ENCODE measurements around the gene LGR5. TPM values are rescaled to one million over a fixed set of nuclear protein-coding genes. Genes with fewer than 3 reads are reported as not detected.

The LGR5 gene
- total and polyA plus RNA-seq, 10 of the 15 experiments (the other 5 are each of a cell fraction or from before 2014, with no cell fraction given) = 2.1 TPM; not detected in 9

GRCh38 chr12:71392521-71393145, 47.0 kb upstream of the LGR5 start:
- Histone ChIP-seq H3K36me3 (ENCODE audit: control insufficient read depth in 2 of 2, insufficient read depth in 2 of 2, low read length in 1 of 2) (no peaks in the 10 kb centered on the region), H3K4me3 (no peak overlapping the region), H3K79me2 (ENCODE audit: control insufficient read depth, insufficient read depth, low read length) (no peaks in the 10 kb centered on the region), H3K4me2 (ENCODE audit: control insufficient read depth, insufficient read depth) (no peak overlapping the region), H2AFZ (ENCODE audit: control insufficient read depth, low read depth, low read length) (no peak overlapping the region), H3K27ac (ENCODE audit: control insufficient read depth, insufficient read depth) (no peak overlapping the region), H3K4me1 (ENCODE audit: control insufficient read depth, insufficient read depth, low read length) (no peaks in the 10 kb centered on the region), H3K27me3 (replicated peaks in 1 of 2; ENCODE audit: control insufficient read depth in 2 of 2, insufficient read depth in 2 of 2, low read length in 1 of 2) (no peaks in the 10 kb centered on the region), H4K20me1 (ENCODE audit: control insufficient read depth, insufficient read depth) (no peaks in the 10 kb centered on the region), H3K9me3 (replicated peaks; ENCODE audit: control insufficient read depth, insufficient read depth, low read length) (no peaks in the 10 kb centered on the region), H3K9ac (ENCODE audit: control insufficient read depth, insufficient read depth, low read length) (no peak overlapping the region)
- BruUV-seq (replicated peaks) = no TSS peak
- FAIRE-seq (peak; percentile 89), DNase-seq (ENCODE audit: low read depth, low spot score) (peak; percentile 12), ATAC-seq (peak; percentile 93)
- intact Hi-C loops (cut with micrococcal nuclease; ENCODE audit: unreplicated experiment) (loop anchor here (2.0 to 5.0 kb wide), 2 partner anchors 176 to 655 kb away; no protein-coding TSS in a partner anchor), in situ Hi-C loops (cut with MboI) (no loop called here)
- ChIA-PET RAD21 (ENCODE audit: unreplicated experiment) (interaction anchor here (1.1 to 1.6 kb wide), 3 partner anchors 12 to 355 kb away, joined by 4 to 12 read pairs (median 8); no protein-coding TSS in a partner anchor), SMC1A (ENCODE audit: uncharacterized antibody, unreplicated experiment) (interaction anchor here (0.5 to 1.5 kb wide), 8 partner anchors 9 to 663 kb away, joined by 3 to 9 read pairs (median 4); no protein-coding TSS in a partner anchor), POLR2A (interaction anchor here (0.5 kb wide), 1 partner anchor 158 kb away, joined by 4 read pairs; no protein-coding TSS in a partner anchor), CTCF (interaction anchor here (0.6 to 2.6 kb wide), 26 partner anchors 8 to 661 kb away, joined by 3 to 20 read pairs (median 3); no protein-coding TSS in a partner anchor)
- WGBS (ENCODE audit: insufficient coverage, insufficient replicate concordance, low lambda C conversion rate, missing lambda C conversion rate) = 30% methylated on average over 10 of the region's 10 CpGs
- TF ChIP-seq MEF2A (IDR thresholded peaks at IDR 0.05; ENCODE audit: insufficient read depth, low read depth, low read length) = peak; percentile 88
- no peak for TF ChIP-seq NBN (IDR thresholded peaks at IDR 0.05)
- no peak for TF ChIP-seq PRDM15 (CRISPR knock-in tag; IDR thresholded peaks at IDR 0.05)
- TF ChIP-seq RAD21 (IDR thresholded peaks at IDR 0.05; ENCODE audit: insufficient read depth, low read depth, low read length) = peak; percentile 52
- peak; percentile 79 to 86 (median 84) for TF ChIP-seq CTCF (IDR thresholded peaks at IDR 0.05 in 2 of 3, conservative IDR thresholded peaks at IDR 0.05 in 1 of 3; ENCODE audit: control insufficient read depth in 2 of 3, extremely low read depth in 1 of 3, insufficient read depth in 1 of 3, low read depth in 3 of 3, low read length in 3 of 3)
- TF ChIP-seq HDAC6 (IDR thresholded peaks at IDR 0.05; ENCODE audit: unreplicated experiment) = no peak
- TF ChIP-seq SMC3 (IDR thresholded peaks at IDR 0.05; ENCODE audit: borderline replicate concordance, low read length) = peak; percentile 71
- TF ChIP-seq MEF2B (IDR thresholded peaks at IDR 0.05; ENCODE audit: partially characterized antibody, poor library complexity, severe bottlenecking) = peak; percentile 32

Measured in GM12878 (cell line).